ENCODE data around the gene LRRC71. TPM values are rescaled to one million over a fixed set of nuclear protein-coding genes. Genes with fewer than 3 reads are reported as not detected.

Gene LRRC71
- total RNA-seq: not detected in 2 replicates
- long read RNA-seq: 0 reads

GRCh38 chr1:156920233-156921052, at the start of gene LRRC71:
Gene LRRC71, plus strand, starts transcription at chr1:156920632. Its CDS starts 172 bp downstream, at chr1:156920804.
- H3K9me3 Mint-ChIP-seq (ENCODE audit: low read depth): peaks cover 3% of the 10 kb centered on the region
- DNase-seq (ENCODE audit: low spot score, unreplicated experiment): peak; percentile 83
- H3K4me3 Mint-ChIP-seq (ENCODE audit: low read depth): peak within 1 kb of the TSS; percentile 32
- peak; percentile 94 for TF ChIP-seq CTCF (IDR thresholded peaks at IDR 0.05; ENCODE audit: unreplicated experiment)
- H3K27me3 Mint-ChIP-seq: peaks cover 89% of the 10 kb centered on the region
- H3K27ac Mint-ChIP-seq: no peak within 1 kb of the TSS
- no peaks in the 10 kb centered on the region for H3K36me3 Mint-ChIP-seq (ENCODE audit: insufficient read depth)
- H3K4me1 Mint-ChIP-seq (ENCODE audit: low read depth): peaks cover 3% of the 10 kb centered on the region

- Mint-ChIP-seq H3K9me3 (ENCODE audit: low read depth) (no peaks in the 10 kb centered on the region), H3K27ac (no peak overlapping the region), H3K36me3 (ENCODE audit: insufficient read depth) (no peaks in the 10 kb centered on the region), H3K4me1 (ENCODE audit: low read depth) (no peaks in the 10 kb centered on the region), H3K4me3 (ENCODE audit: low read depth) (no peak overlapping the region), H3K27me3 (peaks cover 85% of the 10 kb centered on the region)
- no peak for DNase-seq (ENCODE audit: low spot score, unreplicated experiment)
- no peak for TF ChIP-seq CTCF (IDR thresholded peaks at IDR 0.05; ENCODE audit: unreplicated experiment)
Observed at GRCh38 chr1:156873659-156874058, 46.8 kb upstream of the LRRC71 start.

- Mint-ChIP-seq H3K4me3 (ENCODE audit: low read depth) (no peak overlapping the region), H3K9me3 (ENCODE audit: low read depth) (no peaks in the 10 kb centered on the region), H3K27me3 (peaks cover 85% of the 10 kb centered on the region), H3K27ac (no peak overlapping the region), H3K36me3 (ENCODE audit: insufficient read depth) (no peaks in the 10 kb centered on the region), H3K4me1 (ENCODE audit: low read depth) (no peaks in the 10 kb centered on the region)
- TF ChIP-seq CTCF (IDR thresholded peaks at IDR 0.05; ENCODE audit: unreplicated experiment): no peak
- DNase-seq (ENCODE audit: low spot score, unreplicated experiment): no peak
Observed at GRCh38 chr1:156874142-156874541, 46.3 kb upstream of the LRRC71 start.

GRCh38 chr1:156874572-156875340, 45.7 kb upstream of the LRRC71 start:
- Mint-ChIP-seq H3K36me3 (ENCODE audit: insufficient read depth) (no peaks in the 10 kb centered on the region), H3K9me3 (ENCODE audit: low read depth) (no peaks in the 10 kb centered on the region), H3K4me1 (ENCODE audit: low read depth) (no peaks in the 10 kb centered on the region), H3K27me3 (peaks cover 82% of the 10 kb centered on the region), H3K27ac (no peak overlapping the region), H3K4me3 (ENCODE audit: low read depth) (no peak overlapping the region)
- DNase-seq (ENCODE audit: low spot score, unreplicated experiment): no peak
- no peak for TF ChIP-seq CTCF (IDR thresholded peaks at IDR 0.05; ENCODE audit: unreplicated experiment)

GRCh38 chr1:156875341-156875615, 45.2 kb upstream of the LRRC71 start:
- H3K27ac Mint-ChIP-seq: no peak overlapping the region
- H3K4me3 Mint-ChIP-seq (ENCODE audit: low read depth): no peak overlapping the region
- no peak for TF ChIP-seq CTCF (IDR thresholded peaks at IDR 0.05; ENCODE audit: unreplicated experiment)
- no peak for DNase-seq (ENCODE audit: low spot score, unreplicated experiment)
- H3K9me3 Mint-ChIP-seq (ENCODE audit: low read depth): no peaks in the 10 kb centered on the region
- H3K4me1 Mint-ChIP-seq (ENCODE audit: low read depth): no peaks in the 10 kb centered on the region
- H3K36me3 Mint-ChIP-seq (ENCODE audit: insufficient read depth): no peaks in the 10 kb centered on the region
- H3K27me3 Mint-ChIP-seq: peaks cover 79% of the 10 kb centered on the region
